Ectodermal cell (in vitro differentiated cells): Measurements from ENCODE around the gene VWA8.
"Not testable (repeated sequence)": the region's sequence is repeated elsewhere in the genome, so short reads cannot be mapped to it uniquely, and the experiment has no call there.

Source experiments
- H3K27ac ChIP-seq: 2 replicates; pipeline ENCODE4 v1.7.0; 2013; ENCODE audit warnings: mild to moderate bottlenecking, low read depth, low read length; ENCODE audit not compliant: insufficient read depth, poor library complexity, severe bottlenecking
- H3K27me3 ChIP-seq: 2 replicates; pipeline ENCODE4 v1.7.0; 2013; ENCODE audit warnings: mild to moderate bottlenecking, low read length; ENCODE audit not compliant: insufficient read depth, control insufficient read depth, poor library complexity, severe bottlenecking
- H3K36me3 ChIP-seq: one replicate; pipeline ENCODE4 v1.7.0; 2013; ENCODE audit warnings: low read length; ENCODE audit not compliant: control insufficient read depth, insufficient read depth
- H3K4me1 ChIP-seq: one replicate; pipeline ENCODE4 v1.7.0; 2013; ENCODE audit warnings: low read length; ENCODE audit not compliant: control insufficient read depth, insufficient read depth
- H3K4me3 ChIP-seq: 2 replicates; pipeline ENCODE4 v1.7.0; 2013; ENCODE audit warnings: low read depth, low read length, control low read depth; ENCODE audit not compliant: insufficient read depth
- H3K9me3 ChIP-seq: 2 replicates; pipeline ENCODE4 v1.7.0; 2013; ENCODE audit warnings: mild to moderate bottlenecking, low read length, moderate library complexity; ENCODE audit not compliant: control insufficient read depth
- WGBS, 2 experiments: methylation state at CpG; one replicate each; pipeline ENCODE4 v1.1.7; 2013; ENCODE audit warnings: missing lambda C conversion rate in 2 of 2; 5-methylcytosine and 5-hydroxymethylcytosine counted together

Gene VWA8

GRCh38 chr13:41547251-41548000 is 413.5 kb downstream of the VWA8 start:
- H3K27me3 ChIP-seq: no peaks in the 10 kb centered on the region
- no peak overlapping the region for H3K4me3 ChIP-seq
- 51 to 58% methylated on average over 17 of the region's 17 CpGs for WGBS, 2 experiments
- H3K9me3 ChIP-seq: no peaks in the 10 kb centered on the region
- no peaks in the 10 kb centered on the region for H3K36me3 ChIP-seq
- H3K4me1 ChIP-seq: peaks cover 9% of the 10 kb centered on the region
- H3K27ac ChIP-seq: peak overlapping the region; percentile 27

- Histone ChIP-seq H3K27me3 (no peaks in the 10 kb centered on the region), H3K9me3 (no peaks in the 10 kb centered on the region), H3K4me1 (peaks cover 9% of the 10 kb centered on the region), H3K27ac (peak overlapping the region; percentile 27), H3K36me3 (no peaks in the 10 kb centered on the region), H3K4me3 (no peak overlapping the region)
- WGBS, 2 experiments: 87 to 90% methylated on average over 14 of the region's 14 CpGs
Observed at GRCh38 chr13:41546372-41547190, 414.3 kb downstream of the VWA8 start.

- Histone ChIP-seq H3K36me3 (no peaks in the 10 kb centered on the region), H3K9me3 (no peaks in the 10 kb centered on the region)
- WGBS, 2 experiments: 55 to 62% methylated on average over 3 of the region's 3 CpGs
Observed at GRCh38 chr13:41545432-41545707, 415.5 kb downstream of the VWA8 start.

GRCh38 chr13:41543664-41544300 is 417.1 kb downstream of the VWA8 start:
- Histone ChIP-seq H3K4me3 (no peak overlapping the region), H3K27ac (no peak overlapping the region)
- WGBS, 2 experiments: 83 to 84% methylated on average over 7 of the region's 7 CpGs

More at GRCh38 chr13:41545432-41545707, 415.5 kb downstream of the VWA8 start:
- no peaks in the 10 kb centered on the region for H3K27me3 ChIP-seq
- H3K4me1 ChIP-seq: peaks cover 9% of the 10 kb centered on the region
- no peak overlapping the region for H3K4me3 ChIP-seq
- no peak overlapping the region for H3K27ac ChIP-seq

GRCh38 chr13:41542799-41543198 is 418.1 kb downstream of the VWA8 start:
- WGBS, 2 experiments: 89 to 100% methylated on average over 3 of the region's 3 CpGs
- H3K36me3 ChIP-seq, H3K4me1 ChIP-seq, H3K4me3 ChIP-seq, H3K27me3 ChIP-seq, H3K9me3 ChIP-seq, H3K27ac ChIP-seq: not testable (repeated sequence)

More at GRCh38 chr13:41543664-41544300, 417.1 kb downstream of the VWA8 start:
- H3K4me1 ChIP-seq: peaks cover 6% of the 10 kb centered on the region
- H3K9me3 ChIP-seq: no peaks in the 10 kb centered on the region
- no peaks in the 10 kb centered on the region for H3K27me3 ChIP-seq
- H3K36me3 ChIP-seq: no peaks in the 10 kb centered on the region

GRCh38 chr13:41542281-41542680 is 418.6 kb downstream of the VWA8 start:
- no peaks in the 10 kb centered on the region for H3K9me3 ChIP-seq

GRCh38 chr13:41541142-41541938 is 419.6 kb downstream of the VWA8 start:
- 93 to 96% methylated on average over 8 of the region's 9 CpGs for WGBS, 2 experiments
- no peaks in the 10 kb centered on the region for H3K27me3 ChIP-seq

More at GRCh38 chr13:41542281-41542680, 418.6 kb downstream of the VWA8 start:
- Histone ChIP-seq H3K4me3 (no peak overlapping the region), H3K27ac (no peak overlapping the region), H3K36me3 (no peaks in the 10 kb centered on the region), H3K4me1 (peaks cover 2% of the 10 kb centered on the region), H3K27me3 (no peaks in the 10 kb centered on the region)
- 88 to 90% methylated on average over 10 of the region's 10 CpGs for WGBS, 2 experiments

GRCh38 chr13:41540240-41540639 is 420.7 kb downstream of the VWA8 start:
- H3K27me3 ChIP-seq, H3K4me1 ChIP-seq, H3K9me3 ChIP-seq, H3K4me3 ChIP-seq, H3K27ac ChIP-seq, H3K36me3 ChIP-seq: not testable (repeated sequence)
- WGBS, 2 experiments: 48 to 60% methylated on average over 13 of the region's 13 CpGs

More at GRCh38 chr13:41541142-41541938, 419.6 kb downstream of the VWA8 start:
- Histone ChIP-seq H3K4me3 (no peak overlapping the region), H3K9me3 (no peaks in the 10 kb centered on the region), H3K36me3 (no peaks in the 10 kb centered on the region), H3K27ac (no peak overlapping the region), H3K4me1 (no peaks in the 10 kb centered on the region)

- H3K4me3 ChIP-seq: no peak overlapping the region
- no peaks in the 10 kb centered on the region for H3K4me1 ChIP-seq
- no peaks in the 10 kb centered on the region for H3K27me3 ChIP-seq
- WGBS, 2 experiments: 89 to 91% methylated on average over 15 of the region's 15 CpGs
- no peak overlapping the region for H3K27ac ChIP-seq
- no peaks in the 10 kb centered on the region for H3K36me3 ChIP-seq
- H3K9me3 ChIP-seq: no peaks in the 10 kb centered on the region
Observed at GRCh38 chr13:41533266-41534052, 427.4 kb downstream of the VWA8 start.
